ENCODE data around the gene ADGRA3. TPM values are rescaled to one million over a fixed set of nuclear protein-coding genes. Genes with fewer than 3 reads are reported as not detected.

ADGRA3 gene
- total RNA-seq, 1 experiment from 2014 or later, result 56.5 TPM

- H3K4ac ChIP-seq (ENCODE audit: low read depth, low read length), result no peak overlapping the region
- DNase-seq, result no peak
- H3K18ac ChIP-seq (ENCODE audit: insufficient read length, low read depth, low read length), result no peak overlapping the region
- TF ChIP-seq CTCF (conservative IDR thresholded peaks at IDR 0.05), result no peak
- H3K27ac Mint-ChIP-seq, result no peak overlapping the region
- no peaks in the 10 kb centered on the region for H3K79me1 ChIP-seq (ENCODE audit: insufficient read depth, low read depth, low read length, poor library complexity, severe bottlenecking)
- H3K4me1 ChIP-seq (ENCODE audit: insufficient read depth, low read length), result peaks cover 6% of the 10 kb centered on the region; the same call in 1 of the 2 replicates
- no peak overlapping the region for H3T11ph ChIP-seq (ENCODE audit: low read length)
- no peak overlapping the region for H3K27ac ChIP-seq (ENCODE audit: insufficient read length, low read depth, low read length)
- no peak overlapping the region for H2AK5ac ChIP-seq (ENCODE audit: insufficient read length, low read length)
- no peak overlapping the region for H4K5ac ChIP-seq (ENCODE audit: insufficient read length, low read depth, low read length)
- H3K27me3 ChIP-seq (ENCODE audit: insufficient read depth, low read length), result no peaks in the 10 kb centered on the region
- H3K14ac ChIP-seq (ENCODE audit: insufficient read depth, low read length), result no peak overlapping the region
- no peak overlapping the region for H2BK12ac ChIP-seq (ENCODE audit: insufficient read length, low read depth, low read length)
- H3K27me3 Mint-ChIP-seq (ENCODE audit: low read depth), result peaks cover 16% of the 10 kb centered on the region
- H3K23me2 ChIP-seq (ENCODE audit: insufficient read length, low read depth, low read length, poor library complexity, severe bottlenecking), result no peaks in the 10 kb centered on the region
- H3K79me2 ChIP-seq (ENCODE audit: insufficient read depth, low read length), result no peaks in the 10 kb centered on the region
- no peak overlapping the region for H2BK120ac ChIP-seq (ENCODE audit: low read depth, low read length, poor library complexity, severe bottlenecking)
- no peak overlapping the region for H2BK15ac ChIP-seq (ENCODE audit: low read depth, low read length)
- H4K20me1 ChIP-seq (ENCODE audit: control insufficient read depth, insufficient read depth, insufficient read length), result no peaks in the 10 kb centered on the region
- H4K8ac ChIP-seq (replicated peaks; ENCODE audit: insufficient read length, low read depth, low read length), result no peak overlapping the region
- H3K23ac ChIP-seq (ENCODE audit: insufficient read length, low read depth, low read length), result no peak overlapping the region
- no peak overlapping the region for H3K56ac ChIP-seq (ENCODE audit: insufficient read length, low read depth, low read length)
- no peak overlapping the region for H3K4me2 ChIP-seq (ENCODE audit: insufficient read depth, insufficient read length, low read length)
- H4K91ac ChIP-seq (ENCODE audit: insufficient read length, low read depth, low read length), result no peak overlapping the region
- H3K9me3 ChIP-seq (ENCODE audit: control insufficient read depth, low read depth, low read length), result no peaks in the 10 kb centered on the region
- H2BK20ac ChIP-seq (ENCODE audit: low read depth, low read length, poor library complexity, severe bottlenecking), result no peak overlapping the region
- H3K36me3 Mint-ChIP-seq (ENCODE audit: insufficient read depth in 1 of 3, low read depth in 3 of 3), result peaks cover 3 to 10% (median 3%) of the 10 kb centered on the region in 3 experiments; a peak in 5 of 7 replicates
- H3K4me3 Mint-ChIP-seq, result no peak overlapping the region
- peaks cover 4 to 7% of the 10 kb centered on the region in 2 experiments; a peak in 4 of 5 replicates for H3K9me3 Mint-ChIP-seq
- H2BK5ac ChIP-seq (ENCODE audit: insufficient read length, low read length), result no peak overlapping the region
- H3K9ac ChIP-seq (ENCODE audit: extremely low read depth, insufficient read length, low read length), result no peak overlapping the region
- peaks cover 21 to 22% of the 10 kb centered on the region in 2 experiments for H3K4me1 Mint-ChIP-seq
- no peak overlapping the region for H2AFZ ChIP-seq (ENCODE audit: low read length)
These were observed 5.4 kb upstream of the ADGRA3 start for GRCh38 chr4:22521240-22521639.

Measured in H9 (cell line).